NCI-H2081 treated with DMSO at 0.1 percent for 48 hours (cell line): ENCODE results near the gene RPL32.
"Not testable (repeated sequence)": the region's sequence is repeated elsewhere in the genome, so short reads cannot be mapped to it uniquely, and the experiment has no call there.

ENCODE experiments used
- DNase-seq: peaks from one replicate; lab custom pipeline; 2025; lab: John Stamatoyannopoulos, UW

The RPL32 gene

GRCh38 chr3:12808587-12808986, 32.8 kb downstream of the RPL32 start:
- DNase-seq: no peak

- DNase-seq: no peak
Measured at GRCh38 chr3:12807601-12808359, 33.6 kb downstream of the RPL32 start.

GRCh38 chr3:12807066-12807465, 34.3 kb downstream of the RPL32 start:
- DNase-seq: no peak

GRCh38 chr3:12803371-12803770, 38.0 kb downstream of the RPL32 start:
- no peak for DNase-seq

GRCh38 chr3:12799525-12800440, 41.6 kb downstream of the RPL32 start:
- DNase-seq: no peak

GRCh38 chr3:12798559-12799179, 42.7 kb downstream of the RPL32 start:
- no peak for DNase-seq

- DNase-seq: no peak
Measured at GRCh38 chr3:12797892-12798558, 43.3 kb downstream of the RPL32 start.

- DNase-seq: no peak
Measured at GRCh38 chr3:12797124-12797891, 44.1 kb downstream of the RPL32 start.

GRCh38 chr3:12796171-12797123, 44.9 kb downstream of the RPL32 start, which contains the start of gene CAND2:
Gene CAND2 (plus strand): TSS chr3:12796680. CDS start chr3:12796721, 41 bp downstream.
- DNase-seq: no peak

GRCh38 chr3:12793701-12794100, 47.7 kb downstream of the RPL32 start:
- DNase-seq: no peak

- no peak for DNase-seq
Measured at GRCh38 chr3:12791430-12791829, 49.9 kb downstream of the RPL32 start.

- DNase-seq: not testable (repeated sequence)
Measured at GRCh38 chr3:12787967-12788690, 53.2 kb downstream of the RPL32 start.

GRCh38 chr3:12787346-12787745, 54.0 kb downstream of the RPL32 start:
- DNase-seq: not testable (repeated sequence)

GRCh38 chr3:12785096-12785495, 56.3 kb downstream of the RPL32 start:
- DNase-seq: no peak
